K562 (cell line): Measurements from ENCODE around the gene MAGI2. TPM values are rescaled to one million over a fixed set of nuclear protein-coding genes. Genes with fewer than 3 reads are reported as not detected.

Experiments
- BRD9 ChIP-seq: fragments of 450-650 bp; IDR thresholded peaks from 2 replicates; pipeline ENCODE4 v1.6.1; 2018; ENCODE audit warnings: low read depth; ENCODE audit not compliant: partially characterized antibody
- MBD1 ChIP-seq: fragments of 250-450 bp; sonication (Bioruptor Pico); IDR thresholded peaks from 2 replicates; pipeline ENCODE4 v1.8.0; 2022; ENCODE audit warnings: inconsistent platforms
- NFE2 ChIP-seq: IDR thresholded peaks from 2 replicates; pipeline ENCODE4 v1.6.1; 2014; ENCODE audit warnings: antibody characterized with exemption, low read depth
- PBX2 ChIP-seq, 2 experiments: IDR thresholded peaks in 1 of 2; conservative IDR thresholded peaks in 1 of 2; 2 replicates each; pipeline ENCODE4 v1.6.1; 2016; ENCODE audit warnings: low read depth in 2 of 2, mild to moderate bottlenecking in 1 of 2, missing compliant biosample characterization in 1 of 2, missing genetic modification characterization in 1 of 2, moderate library complexity in 1 of 2
- SMARCC2 ChIP-seq: fragments of 450-650 bp; IDR thresholded peaks from 2 replicates; pipeline ENCODE4 v1.6.1; 2017; ENCODE audit warnings: antibody characterized with exemption, moderate library complexity, mild to moderate bottlenecking, low read depth
- ZNF217 ChIP-seq: sonication (generic); formaldehyde crosslinking; IDR thresholded peaks from 2 replicates; pipeline ENCODE4 v1.8.0; 2022; ENCODE audit warnings: mild to moderate bottlenecking, missing genetic modification reagents
- polyA plus RNA-seq, 8 experiments: library from polyadenylated mRNA; depleted of rRNA in 4 of 8; stranded (reverse) in 5 of 8; unstranded in 3 of 8; fragments of >200 nt; fragmentation: Nextera tagmentation in 2 of 8; fragmentation: Illumina TruSeq in 1 of 8; extraction: Ambion mirVana in 2 of 8; extraction: Trizol in 1 of 8; gene quantifications; 2 replicates each; pipeline versions ENCODE4 v1.2.1 to v1.2.3, GENCODE V29; 2011 to 2014; ENCODE audit warnings: inconsistent platforms in 1 of 8, missing spikeins in 1 of 8
- total RNA-seq, 7 experiments: library from RNA; depleted of rRNA in 6 of 7; stranded (reverse); fragments of >200 nt in 6 of 7; fragmentation: Illumina TruSeq in 2 of 7; extraction: Trizol in 2 of 7; gene quantifications; 2 replicates each; pipeline versions ENCODE4 v1.2.1 to v1.2.3, GENCODE V29; 2011 to 2021; ENCODE audit warnings: low replicate concordance in 1 of 7
- TF ChIP-seq, protein P1 (sequence below): fragments of 250-450 bp; sonication (Bioruptor Pico); IDR thresholded peaks from 2 replicates; pipeline ENCODE4 v1.8.0; 2021; ENCODE audit warnings: moderate library complexity, mild to moderate bottlenecking, inconsistent platforms
- TF ChIP-seq, protein P2 (sequence below): sonication (generic); formaldehyde crosslinking; IDR thresholded peaks from 2 replicates; pipeline ENCODE4 v1.8.0; 2023; ENCODE audit warnings: mild to moderate bottlenecking, missing genetic modification reagents
- TF ChIP-seq, protein P3 (sequence below), 2 experiments: IDR thresholded peaks; 2 replicates each; pipeline ENCODE4 v1.6.1; 2012; ENCODE audit warnings: improper control_type of control experiment in 2 of 2, low read depth in 2 of 2, low read length in 2 of 2, borderline replicate concordance in 1 of 2

MAGI2 gene
- total and polyA plus RNA-seq, 9 of the 15 experiments (the other 6 are each of a cell fraction or from before 2014, with no cell fraction given): 0.27 to 1.4 (median 0.70) TPM

DNA sequence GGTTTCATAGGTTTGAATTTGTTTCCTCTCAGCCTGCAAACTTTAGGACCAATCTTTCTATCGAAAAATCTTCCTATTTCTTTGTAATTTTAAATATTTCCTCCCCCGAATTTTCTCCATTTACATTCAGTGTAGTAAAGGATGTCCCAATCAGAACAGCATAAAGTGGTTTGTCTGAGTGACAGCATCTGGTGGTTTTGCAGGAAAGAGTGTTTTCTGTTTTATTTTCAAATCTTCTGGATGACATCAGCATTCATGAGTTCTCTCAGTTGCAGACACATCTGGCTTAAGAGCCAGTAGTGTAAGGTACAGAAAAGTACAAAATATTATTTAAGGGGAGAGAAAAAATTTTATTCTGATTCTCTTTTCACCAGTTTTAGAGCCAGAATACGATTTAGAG is 1020.0 kb downstream of the MAGI2 start (continued):
- no peak for TF ChIP-seq PBX2 (CRISPR knock-in tag; IDR thresholded peaks at IDR 0.05; ENCODE audit: low read depth)
- no peak for TF ChIP-seq PBX2 (tag; conservative IDR thresholded peaks at IDR 0.05; ENCODE audit: low read depth)
- no peak for TF ChIP-seq ZNF217
- TF ChIP-seq, protein P1, sequence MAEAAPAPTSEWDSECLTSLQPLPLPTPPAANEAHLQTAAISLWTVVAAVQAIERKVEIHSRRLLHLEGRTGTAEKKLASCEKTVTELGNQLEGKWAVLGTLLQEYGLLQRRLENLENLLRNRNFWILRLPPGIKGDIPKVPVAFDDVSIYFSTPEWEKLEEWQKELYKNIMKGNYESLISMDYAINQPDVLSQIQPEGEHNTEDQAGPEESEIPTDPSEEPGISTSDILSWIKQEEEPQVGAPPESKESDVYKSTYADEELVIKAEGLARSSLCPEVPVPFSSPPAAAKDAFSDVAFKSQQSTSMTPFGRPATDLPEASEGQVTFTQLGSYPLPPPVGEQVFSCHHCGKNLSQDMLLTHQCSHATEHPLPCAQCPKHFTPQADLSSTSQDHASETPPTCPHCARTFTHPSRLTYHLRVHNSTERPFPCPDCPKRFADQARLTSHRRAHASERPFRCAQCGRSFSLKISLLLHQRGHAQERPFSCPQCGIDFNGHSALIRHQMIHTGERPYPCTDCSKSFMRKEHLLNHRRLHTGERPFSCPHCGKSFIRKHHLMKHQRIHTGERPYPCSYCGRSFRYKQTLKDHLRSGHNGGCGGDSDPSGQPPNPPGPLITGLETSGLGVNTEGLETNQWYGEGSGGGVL (CRISPR knock-in tag): no peak
- TF ChIP-seq MBD1 (CRISPR knock-in tag): no peak
- TF ChIP-seq, protein P2, sequence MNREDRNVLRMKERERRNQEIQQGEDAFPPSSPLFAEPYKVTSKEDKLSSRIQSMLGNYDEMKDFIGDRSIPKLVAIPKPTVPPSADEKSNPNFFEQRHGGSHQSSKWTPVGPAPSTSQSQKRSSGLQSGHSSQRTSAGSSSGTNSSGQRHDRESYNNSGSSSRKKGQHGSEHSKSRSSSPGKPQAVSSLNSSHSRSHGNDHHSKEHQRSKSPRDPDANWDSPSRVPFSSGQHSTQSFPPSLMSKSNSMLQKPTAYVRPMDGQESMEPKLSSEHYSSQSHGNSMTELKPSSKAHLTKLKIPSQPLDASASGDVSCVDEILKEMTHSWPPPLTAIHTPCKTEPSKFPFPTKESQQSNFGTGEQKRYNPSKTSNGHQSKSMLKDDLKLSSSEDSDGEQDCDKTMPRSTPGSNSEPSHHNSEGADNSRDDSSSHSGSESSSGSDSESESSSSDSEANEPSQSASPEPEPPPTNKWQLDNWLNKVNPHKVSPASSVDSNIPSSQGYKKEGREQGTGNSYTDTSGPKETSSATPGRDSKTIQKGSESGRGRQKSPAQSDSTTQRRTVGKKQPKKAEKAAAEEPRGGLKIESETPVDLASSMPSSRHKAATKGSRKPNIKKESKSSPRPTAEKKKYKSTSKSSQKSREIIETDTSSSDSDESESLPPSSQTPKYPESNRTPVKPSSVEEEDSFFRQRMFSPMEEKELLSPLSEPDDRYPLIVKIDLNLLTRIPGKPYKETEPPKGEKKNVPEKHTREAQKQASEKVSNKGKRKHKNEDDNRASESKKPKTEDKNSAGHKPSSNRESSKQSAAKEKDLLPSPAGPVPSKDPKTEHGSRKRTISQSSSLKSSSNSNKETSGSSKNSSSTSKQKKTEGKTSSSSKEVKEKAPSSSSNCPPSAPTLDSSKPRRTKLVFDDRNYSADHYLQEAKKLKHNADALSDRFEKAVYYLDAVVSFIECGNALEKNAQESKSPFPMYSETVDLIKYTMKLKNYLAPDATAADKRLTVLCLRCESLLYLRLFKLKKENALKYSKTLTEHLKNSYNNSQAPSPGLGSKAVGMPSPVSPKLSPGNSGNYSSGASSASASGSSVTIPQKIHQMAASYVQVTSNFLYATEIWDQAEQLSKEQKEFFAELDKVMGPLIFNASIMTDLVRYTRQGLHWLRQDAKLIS: no peak
- TF ChIP-seq SMARCC2: no peak
- no peak for TF ChIP-seq BRD9
- TF ChIP-seq NFE2: no peak
- TF ChIP-seq, protein P3, sequence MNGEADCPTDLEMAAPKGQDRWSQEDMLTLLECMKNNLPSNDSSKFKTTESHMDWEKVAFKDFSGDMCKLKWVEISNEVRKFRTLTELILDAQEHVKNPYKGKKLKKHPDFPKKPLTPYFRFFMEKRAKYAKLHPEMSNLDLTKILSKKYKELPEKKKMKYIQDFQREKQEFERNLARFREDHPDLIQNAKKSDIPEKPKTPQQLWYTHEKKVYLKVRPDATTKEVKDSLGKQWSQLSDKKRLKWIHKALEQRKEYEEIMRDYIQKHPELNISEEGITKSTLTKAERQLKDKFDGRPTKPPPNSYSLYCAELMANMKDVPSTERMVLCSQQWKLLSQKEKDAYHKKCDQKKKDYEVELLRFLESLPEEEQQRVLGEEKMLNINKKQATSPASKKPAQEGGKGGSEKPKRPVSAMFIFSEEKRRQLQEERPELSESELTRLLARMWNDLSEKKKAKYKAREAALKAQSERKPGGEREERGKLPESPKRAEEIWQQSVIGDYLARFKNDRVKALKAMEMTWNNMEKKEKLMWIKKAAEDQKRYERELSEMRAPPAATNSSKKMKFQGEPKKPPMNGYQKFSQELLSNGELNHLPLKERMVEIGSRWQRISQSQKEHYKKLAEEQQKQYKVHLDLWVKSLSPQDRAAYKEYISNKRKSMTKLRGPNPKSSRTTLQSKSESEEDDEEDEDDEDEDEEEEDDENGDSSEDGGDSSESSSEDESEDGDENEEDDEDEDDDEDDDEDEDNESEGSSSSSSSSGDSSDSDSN (IDR thresholded peaks at IDR 0.05; ENCODE audit: borderline replicate concordance in 1 of 2, low read depth in 2 of 2, low read length in 2 of 2): no peak
